OCI-LY7 (cell line): ENCODE measurements around the gene LDAF1.

ENCODE experiments used
- EZH2phosphoT487 ChIP-seq: fragments of 200-600 bp; sonication (generic); IDR thresholded peaks from 2 replicates; pipeline ENCODE4 v1.6.1; 2018; ENCODE audit warnings: low read depth, borderline replicate concordance, mild to moderate bottlenecking, mixed run types, antibody characterized with exemption, low read length, moderate library complexity, mixed read lengths
- TF ChIP-seq, protein P1 (sequence below): fragments of 200-600 bp; sonication (generic); conservative IDR thresholded peaks from 2 replicates; pipeline ENCODE4 v1.5.1; 2014; ENCODE audit warnings: mild to moderate bottlenecking, antibody characterized with exemption, low read length, moderate library complexity, mixed read lengths

DNA sequence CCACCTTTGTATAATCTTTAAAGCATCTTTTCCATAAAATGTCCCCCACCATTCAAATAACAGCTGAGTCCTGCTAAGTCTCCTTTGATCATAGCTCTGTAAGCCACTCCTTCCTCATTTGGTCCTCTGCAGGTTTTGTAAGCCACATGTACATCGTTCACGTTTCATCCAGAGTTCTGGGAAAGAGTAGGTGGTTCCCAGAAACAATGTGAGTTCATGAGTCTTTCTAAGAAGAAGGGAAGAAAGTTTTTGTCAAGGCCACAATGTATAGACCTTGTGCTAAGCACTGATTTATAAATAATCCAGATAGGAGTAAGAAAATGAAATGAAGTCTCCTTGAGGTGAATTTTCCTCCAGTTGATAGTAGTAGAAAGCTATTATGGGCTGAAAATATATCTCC is 66.3 kb downstream of the LDAF1 start:
- TF ChIP-seq, protein P1, sequence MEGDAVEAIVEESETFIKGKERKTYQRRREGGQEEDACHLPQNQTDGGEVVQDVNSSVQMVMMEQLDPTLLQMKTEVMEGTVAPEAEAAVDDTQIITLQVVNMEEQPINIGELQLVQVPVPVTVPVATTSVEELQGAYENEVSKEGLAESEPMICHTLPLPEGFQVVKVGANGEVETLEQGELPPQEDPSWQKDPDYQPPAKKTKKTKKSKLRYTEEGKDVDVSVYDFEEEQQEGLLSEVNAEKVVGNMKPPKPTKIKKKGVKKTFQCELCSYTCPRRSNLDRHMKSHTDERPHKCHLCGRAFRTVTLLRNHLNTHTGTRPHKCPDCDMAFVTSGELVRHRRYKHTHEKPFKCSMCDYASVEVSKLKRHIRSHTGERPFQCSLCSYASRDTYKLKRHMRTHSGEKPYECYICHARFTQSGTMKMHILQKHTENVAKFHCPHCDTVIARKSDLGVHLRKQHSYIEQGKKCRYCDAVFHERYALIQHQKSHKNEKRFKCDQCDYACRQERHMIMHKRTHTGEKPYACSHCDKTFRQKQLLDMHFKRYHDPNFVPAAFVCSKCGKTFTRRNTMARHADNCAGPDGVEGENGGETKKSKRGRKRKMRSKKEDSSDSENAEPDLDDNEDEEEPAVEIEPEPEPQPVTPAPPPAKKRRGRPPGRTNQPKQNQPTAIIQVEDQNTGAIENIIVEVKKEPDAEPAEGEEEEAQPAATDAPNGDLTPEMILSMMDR, result no peak
- no peak for TF ChIP-seq EZH2phosphoT487
